ENCODE data around the gene PLEKHA6. TPM values are rescaled to one million over a fixed set of nuclear protein-coding genes. Genes with fewer than 3 reads are reported as not detected.

The PLEKHA6 gene
- total RNA-seq, 1 donor from 2014 or later, result 15.4 TPM

- no peak for DNase-seq (ENCODE audit: low read depth)
- H3K4me3 ChIP-seq (ENCODE audit: low read depth, low read length), result no peak overlapping the region
- no peaks in the 10 kb centered on the region for H3K27me3 ChIP-seq (ENCODE audit: control insufficient read depth, insufficient read depth, low read length)
- no peak for TF ChIP-seq CTCF (IDR thresholded peaks at IDR 0.05; ENCODE audit: insufficient read depth, low read length, poor library complexity, severe bottlenecking)
- H3K36me3 ChIP-seq (ENCODE audit: control insufficient read depth, insufficient read depth, low read length), result no peaks in the 10 kb centered on the region
Measured at GRCh38 chr1:204218552-204218951, 141.2 kb downstream of the PLEKHA6 start.

DNA sequence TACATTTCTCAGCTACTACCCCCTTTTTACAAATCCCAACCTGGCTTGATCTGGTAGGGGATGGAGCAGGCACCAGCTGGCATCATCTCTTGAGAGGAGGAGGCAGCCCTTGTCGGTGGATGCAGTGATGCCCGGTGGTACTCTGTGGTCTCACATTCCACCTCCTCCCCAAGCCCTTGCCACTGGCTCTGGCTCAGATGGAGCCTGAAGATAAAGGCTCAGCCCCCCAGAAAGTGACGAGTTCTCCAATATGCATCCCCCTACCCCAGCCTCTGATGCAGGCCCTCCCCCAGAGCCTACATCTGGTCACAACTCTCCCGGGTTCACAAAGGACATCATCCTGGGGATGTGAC lies 142.1 kb downstream of the PLEKHA6 start:
- H3K27me3 ChIP-seq (ENCODE audit: control insufficient read depth, insufficient read depth, low read length), result no peaks in the 10 kb centered on the region
- no peak overlapping the region for H3K4me3 ChIP-seq (ENCODE audit: low read depth, low read length)
- no peaks in the 10 kb centered on the region for H3K36me3 ChIP-seq (ENCODE audit: control insufficient read depth, insufficient read depth, low read length)
- no peak for TF ChIP-seq CTCF (IDR thresholded peaks at IDR 0.05; ENCODE audit: insufficient read depth, low read length, poor library complexity, severe bottlenecking)
- DNase-seq (ENCODE audit: low read depth), result no peak

- DNase-seq (ENCODE audit: low read depth), result no peak
- H3K27me3 ChIP-seq (ENCODE audit: control insufficient read depth, insufficient read depth, low read length), result no peaks in the 10 kb centered on the region
- no peaks in the 10 kb centered on the region for H3K36me3 ChIP-seq (ENCODE audit: control insufficient read depth, insufficient read depth, low read length)
- H3K4me3 ChIP-seq (ENCODE audit: low read depth, low read length), result no peak overlapping the region
- TF ChIP-seq CTCF (IDR thresholded peaks at IDR 0.05; ENCODE audit: insufficient read depth, low read length, poor library complexity, severe bottlenecking), result no peak
Measured at GRCh38 chr1:204216880-204217647, 142.7 kb downstream of the PLEKHA6 start.

DNA sequence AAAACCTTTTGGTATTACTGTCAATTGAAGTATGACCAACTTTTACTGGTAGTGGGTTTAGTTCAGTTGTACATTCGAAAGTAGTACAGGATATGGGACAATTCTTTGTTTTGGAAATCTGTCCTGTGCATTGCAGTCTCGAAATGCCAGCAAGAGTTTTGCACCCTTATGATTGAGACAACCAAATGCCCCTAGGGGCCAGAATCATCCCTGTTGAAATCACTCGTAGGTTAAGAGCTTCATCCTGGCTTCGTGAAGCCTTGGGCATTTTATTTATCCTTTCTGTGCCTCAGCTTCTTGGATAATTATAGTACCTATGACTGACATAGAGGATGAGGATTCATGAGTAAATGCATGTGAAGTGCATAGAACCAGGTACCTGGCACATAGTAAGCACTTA lies 143.5 kb downstream of the PLEKHA6 start:
- H3K36me3 ChIP-seq (ENCODE audit: control insufficient read depth, insufficient read depth, low read length), result no peaks in the 10 kb centered on the region
- DNase-seq (ENCODE audit: low read depth), result no peak
- no peak for TF ChIP-seq CTCF (IDR thresholded peaks at IDR 0.05; ENCODE audit: insufficient read depth, low read length, poor library complexity, severe bottlenecking)
- H3K27me3 ChIP-seq (ENCODE audit: control insufficient read depth, insufficient read depth, low read length), result no peaks in the 10 kb centered on the region
- no peak overlapping the region for H3K4me3 ChIP-seq (ENCODE audit: low read depth, low read length)

- no peaks in the 10 kb centered on the region for H3K27me3 ChIP-seq (ENCODE audit: control insufficient read depth, insufficient read depth, low read length)
- H3K4me3 ChIP-seq (ENCODE audit: low read depth, low read length), result peak within 1 kb of the TSS; percentile 24
- peak; percentile 66 for TF ChIP-seq CTCF (IDR thresholded peaks at IDR 0.05; ENCODE audit: insufficient read depth, low read length, poor library complexity, severe bottlenecking)
- peak; percentile 81 for DNase-seq (ENCODE audit: low read depth)
- no peaks in the 10 kb centered on the region for H3K36me3 ChIP-seq (ENCODE audit: control insufficient read depth, insufficient read depth, low read length)
Measured at GRCh38 chr1:204213668-204214662, 145.8 kb downstream of the PLEKHA6 start, which contains the start of gene GOLT1A. Gene GOLT1A (minus strand): TSS chr1:204213988. CDS start chr1:204213906, 82 bp downstream.

All from kidney epithelial cell (primary cell).